ENCODE results near the gene UNC5A.
"Not testable (repeated sequence)": the region's sequence is repeated elsewhere in the genome, so short reads cannot be mapped to it uniquely, and the experiment has no call there.

UNC5A gene

GRCh38 chr5:176866707-176867310, 56.5 kb downstream of the UNC5A start:
- no peak for DNase-seq

GRCh38 chr5:176868126-176868525, 57.8 kb downstream of the UNC5A start:
- no peak for DNase-seq

- no peak for DNase-seq
Observed at GRCh38 chr5:176868731-176869130, 58.4 kb downstream of the UNC5A start.

DNA sequence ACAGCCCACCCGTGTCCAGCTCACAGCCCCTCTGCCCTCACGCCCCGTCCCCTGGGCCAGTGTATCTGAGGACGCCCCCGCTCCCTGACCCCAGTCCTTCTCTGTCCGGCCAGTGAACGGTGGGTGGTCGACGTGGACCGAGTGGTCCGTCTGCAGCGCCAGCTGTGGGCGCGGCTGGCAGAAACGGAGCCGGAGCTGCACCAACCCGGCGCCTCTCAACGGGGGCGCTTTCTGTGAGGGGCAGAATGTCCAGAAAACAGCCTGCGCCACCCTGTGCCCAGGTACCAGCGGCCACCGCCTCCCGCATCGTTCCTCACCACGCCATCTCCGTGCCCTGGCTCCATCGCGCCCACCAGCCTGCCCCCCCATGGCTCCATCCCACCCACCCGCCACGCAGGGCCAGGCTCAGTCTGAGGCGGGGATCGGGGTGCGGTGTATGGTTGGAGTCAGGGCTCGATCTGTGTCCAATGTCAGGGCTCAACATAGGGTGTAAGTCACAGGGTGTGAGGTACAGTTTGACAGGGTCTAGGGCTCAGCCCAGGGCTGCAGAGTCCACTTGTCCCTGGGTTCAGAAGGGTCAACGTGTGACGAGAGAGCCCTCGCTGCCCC, 59.2 kb downstream of the UNC5A start:
- DNase-seq, result no peak

DNA sequence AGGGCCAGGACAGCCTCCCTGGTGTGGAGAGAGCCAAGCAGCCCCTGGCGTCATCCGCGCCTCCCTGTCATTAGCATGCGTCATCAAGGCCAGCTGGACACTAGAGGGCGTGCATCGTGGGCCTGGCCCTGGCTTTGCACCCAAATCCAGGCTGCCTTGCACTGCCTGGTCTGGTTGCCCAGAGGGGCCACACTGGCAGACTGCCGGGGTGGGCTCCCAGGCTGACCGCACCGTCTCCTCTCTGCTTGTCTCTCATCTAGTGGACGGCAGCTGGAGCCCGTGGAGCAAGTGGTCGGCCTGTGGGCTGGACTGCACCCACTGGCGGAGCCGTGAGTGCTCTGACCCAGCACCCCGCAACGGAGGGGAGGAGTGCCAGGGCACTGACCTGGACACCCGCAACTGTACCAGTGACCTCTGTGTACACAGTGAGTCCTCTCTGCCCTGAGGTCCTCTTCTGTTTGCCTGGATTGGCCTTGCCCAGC, 59.8 kb downstream of the UNC5A start:
- DNase-seq, result no peak

DNA sequence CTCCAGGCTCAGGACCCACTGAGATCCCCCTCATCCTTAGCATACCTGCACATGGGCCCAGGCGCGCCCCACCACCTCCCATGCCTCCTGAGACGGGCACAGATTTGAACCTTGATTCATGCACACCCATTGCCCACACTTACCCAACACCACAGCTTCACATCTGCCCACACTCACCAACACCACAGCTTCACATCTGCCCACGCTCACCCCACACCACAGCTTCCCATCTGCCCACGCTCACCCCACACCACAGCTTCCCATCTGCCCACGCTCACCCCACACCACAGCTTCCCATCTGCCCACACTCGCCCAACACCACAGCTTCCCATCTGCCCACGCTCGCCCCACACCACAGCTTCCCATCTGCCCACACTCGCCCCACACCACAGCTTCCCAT, 60.3 kb downstream of the UNC5A start:
- not testable (repeated sequence) for DNase-seq

- DNase-seq, result not testable (repeated sequence)
Observed at GRCh38 chr5:176872586-176872985, 62.2 kb downstream of the UNC5A start.

GRCh38 chr5:176873011-176873410, 62.7 kb downstream of the UNC5A start:
- DNase-seq, result not testable (repeated sequence)

- DNase-seq, result no peak
Observed at GRCh38 chr5:176873541-176874172, 63.3 kb downstream of the UNC5A start.

- DNase-seq, result no peak
Observed at GRCh38 chr5:176874198-176874780, 63.9 kb downstream of the UNC5A start.

DNA sequence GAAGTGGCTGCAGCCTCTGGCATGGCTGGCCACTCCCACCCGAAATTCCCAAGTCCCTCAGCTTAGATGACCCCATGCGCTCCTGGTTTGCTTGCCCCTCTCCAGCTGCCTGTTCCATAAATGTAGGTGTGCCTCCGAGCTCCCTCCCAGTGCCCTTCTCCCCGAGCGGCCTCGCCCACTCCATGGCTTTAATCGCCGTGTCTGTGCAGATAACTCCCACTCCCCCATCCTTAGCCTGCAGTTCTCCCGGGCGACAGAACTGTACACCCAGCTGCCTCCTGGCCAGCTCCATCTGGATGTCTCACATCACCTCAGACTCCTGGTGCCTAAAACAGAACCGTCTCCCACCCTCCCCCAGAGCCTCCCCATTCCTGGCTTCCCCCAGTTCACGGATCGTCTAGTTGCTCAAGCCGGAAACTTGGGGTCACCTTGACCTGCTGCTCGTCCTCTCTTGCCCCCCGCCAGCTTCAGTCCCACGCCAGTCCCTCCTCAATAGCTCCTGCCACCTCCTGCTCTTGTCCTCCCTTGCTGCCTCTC, 64.7 kb downstream of the UNC5A start:
- no peak for DNase-seq

DNA sequence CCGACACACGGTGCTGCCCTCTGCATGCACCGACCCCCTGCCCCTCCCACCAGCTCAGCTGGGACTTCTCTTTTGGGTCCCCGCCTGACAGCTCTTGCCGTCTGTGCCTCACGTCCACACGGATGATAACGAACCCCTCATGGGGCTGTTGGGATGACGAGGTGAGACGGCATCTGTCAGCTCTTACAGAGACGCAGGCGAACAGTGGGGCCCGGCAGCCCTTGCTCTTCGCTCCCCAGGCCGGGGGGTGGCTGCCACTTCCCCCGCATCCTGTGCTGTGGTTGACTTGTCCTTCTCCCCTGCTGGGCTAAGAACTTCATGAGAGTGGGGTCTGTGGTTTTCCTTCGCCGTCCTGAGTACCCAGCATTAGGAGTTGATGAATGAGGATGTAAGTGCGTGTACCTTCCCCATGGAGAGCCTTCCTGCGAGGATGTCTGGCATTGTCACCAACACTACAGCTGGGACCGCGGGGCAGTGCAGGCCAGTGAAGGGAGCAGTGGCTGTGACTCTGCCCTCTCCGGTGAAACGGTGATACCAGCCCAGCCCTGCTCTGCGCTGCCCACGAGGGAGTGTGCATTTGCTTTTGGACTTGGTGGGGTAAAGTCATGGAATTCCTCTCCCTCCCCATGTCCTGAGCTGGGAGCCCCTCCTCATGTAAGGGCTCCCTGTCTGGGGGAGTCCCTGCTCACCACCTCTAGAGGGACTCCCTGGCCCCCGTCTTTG, 65.6 kb downstream of the UNC5A start:
- DNase-seq, result no peak

GRCh38 chr5:176876506-176877431, 66.4 kb downstream of the UNC5A start:
- DNase-seq, result no peak

GRCh38 chr5:176877793-176878331, 67.5 kb downstream of the UNC5A start:
- no peak for DNase-seq

DNA sequence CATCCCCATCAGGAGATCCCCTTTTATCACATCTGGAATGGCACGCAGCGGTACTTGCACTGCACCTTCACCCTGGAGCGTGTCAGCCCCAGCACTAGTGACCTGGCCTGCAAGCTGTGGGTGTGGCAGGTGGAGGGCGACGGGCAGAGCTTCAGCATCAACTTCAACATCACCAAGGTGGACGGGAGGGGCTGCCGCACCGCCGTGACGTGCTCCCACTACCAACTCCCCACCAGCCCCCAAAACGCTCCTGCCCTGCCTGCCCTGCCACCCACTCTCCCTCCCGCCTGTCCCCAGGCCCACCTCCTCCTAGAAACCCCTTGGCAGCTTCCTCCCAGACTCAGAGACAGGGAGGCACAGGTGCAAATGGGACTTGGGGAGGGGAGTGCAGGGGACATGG, 68.1 kb downstream of the UNC5A start:
- DNase-seq, result no peak

DNA sequence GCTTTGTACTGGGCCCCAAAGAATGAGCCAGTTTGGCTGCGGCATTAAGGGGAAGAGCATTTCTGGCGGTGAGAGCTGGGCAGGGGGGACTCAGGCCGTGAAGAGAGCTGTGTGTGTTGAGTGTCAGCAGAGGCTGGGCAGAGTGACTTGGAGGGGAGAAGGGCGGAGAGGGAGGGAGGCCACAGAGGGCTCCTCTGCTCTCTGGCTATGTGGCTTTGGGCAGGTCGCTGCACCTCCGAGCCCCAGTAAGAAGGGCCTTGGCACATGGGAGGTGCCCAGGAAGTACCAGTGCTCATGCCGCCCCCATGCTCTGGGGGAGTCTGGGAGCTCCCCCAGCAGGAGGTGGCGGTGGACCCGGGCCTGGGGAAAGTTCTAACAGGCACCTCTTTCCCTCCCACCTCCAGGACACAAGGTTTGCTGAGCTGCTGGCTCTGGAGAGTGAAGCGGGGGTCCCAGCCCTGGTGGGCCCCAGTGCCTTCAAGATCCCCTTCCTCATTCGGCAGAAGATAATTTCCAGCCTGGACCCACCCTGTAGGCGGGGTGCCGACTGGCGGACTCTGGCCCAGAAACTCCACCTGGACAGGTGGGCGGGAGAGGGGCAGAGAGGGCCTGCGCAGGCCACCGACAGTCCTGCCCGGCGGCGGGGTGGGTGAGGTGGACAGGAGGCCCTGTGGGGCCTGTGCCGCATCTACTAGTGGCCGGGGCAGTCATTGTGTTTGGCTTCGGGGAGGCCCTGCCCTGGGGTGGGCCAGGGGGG, 68.7 kb downstream of the UNC5A start:
- DNase-seq, result no peak

GRCh38 chr5:176879663-176880361, 69.5 kb downstream of the UNC5A start:
- DNase-seq, result no peak

- DNase-seq, result no peak
Observed at GRCh38 chr5:176880366-176881020, 70.1 kb downstream of the UNC5A start.

- DNase-seq, result no peak
Observed at GRCh38 chr5:176881021-176881749, 70.8 kb downstream of the UNC5A start.
